Tibial nerve (tissue), 4 donors: ENCODE results near the gene STX18. TPM values are rescaled to one million over a fixed set of nuclear protein-coding genes. Genes with fewer than 3 reads are reported as not detected.

Experiments used
- DNase-seq, 2 donors: peaks; one replicate each; pipeline ENCODE4 v3.0.0-alpha.2; 2019; ENCODE audit warnings: low spot score in 2 of 2
- H3K27ac ChIP-seq, 4 donors: fragments of 200-600 bp; sonication (generic) in 3 of 4; one replicate each; pipeline ENCODE4 v1.5.1; 2017 to 2019; ENCODE audit warnings: mild to moderate bottlenecking in 1 of 4
- H3K27me3 ChIP-seq, 2 donors: fragments of 200-600 bp; sonication (generic) in 1 of 2; one replicate each; pipeline versions ENCODE4 v1.5.1 to v1.6.0; 2017 to 2019
- H3K36me3 ChIP-seq, 3 donors: fragments of 200-600 bp; sonication (generic); one replicate each; pipeline ENCODE4 v1.5.1; 2018 to 2019
- H3K4me1 ChIP-seq, 4 donors: fragments of 200-600 bp; sonication (generic) in 3 of 4; one replicate each; pipeline ENCODE4 v1.5.1; 2017 to 2019
- H3K4me3 ChIP-seq, 4 donors: fragments of 200-600 bp; sonication (generic) in 3 of 4; one replicate each; pipeline ENCODE4 v1.5.1; 2017 to 2019; ENCODE audit warnings: mild to moderate bottlenecking in 1 of 4, moderate library complexity in 1 of 4
- H3K9me3 ChIP-seq, 4 donors: fragments of 200-600 bp; sonication (generic) in 3 of 4; one replicate each; pipeline ENCODE4 v1.5.1; 2017 to 2019
- EP300 ChIP-seq, 2 donors: sonication (generic); formaldehyde crosslinking; IDR thresholded peaks; one replicate each; pipeline ENCODE4 v1.6.1; 2017; ENCODE audit warnings: antibody characterized with exemption in 2 of 2, mild to moderate bottlenecking in 1 of 2
- POLR2A ChIP-seq, 2 donors: fragments of 450-650 bp; IDR thresholded peaks; one replicate each; pipeline ENCODE4 v1.6.1; 2017; ENCODE audit warnings: antibody characterized with exemption in 2 of 2, mild to moderate bottlenecking in 2 of 2, moderate library complexity in 2 of 2
- WGBS, 2 donors: methylation state at CpG; one replicate each; pipeline ENCODE4 v1.1.5; 2018; 5-methylcytosine and 5-hydroxymethylcytosine counted together
- total RNA-seq, 4 donors: library from RNA; depleted of rRNA; stranded (reverse); fragments of >200 nt; gene quantifications; one replicate each; pipeline ENCODE4 v1.1.0, GENCODE V29; 2016
- TF ChIP-seq, protein P1 (sequence below), 5 experiments: fragments of 200-600 bp in 3 of 5; fragments of 450-650 bp in 2 of 5; sonication (generic) in 3 of 5; IDR thresholded peaks; one replicate each; pipeline ENCODE4 v1.5.1; 2016 to 2019; ENCODE audit warnings: antibody characterized with exemption in 5 of 5, mild to moderate bottlenecking in 3 of 5, moderate library complexity in 2 of 5

The STX18 gene
- total RNA-seq, 4 donors from 2014 or later, result 16.5 to 37.5 (median 21.4) TPM

DNA sequence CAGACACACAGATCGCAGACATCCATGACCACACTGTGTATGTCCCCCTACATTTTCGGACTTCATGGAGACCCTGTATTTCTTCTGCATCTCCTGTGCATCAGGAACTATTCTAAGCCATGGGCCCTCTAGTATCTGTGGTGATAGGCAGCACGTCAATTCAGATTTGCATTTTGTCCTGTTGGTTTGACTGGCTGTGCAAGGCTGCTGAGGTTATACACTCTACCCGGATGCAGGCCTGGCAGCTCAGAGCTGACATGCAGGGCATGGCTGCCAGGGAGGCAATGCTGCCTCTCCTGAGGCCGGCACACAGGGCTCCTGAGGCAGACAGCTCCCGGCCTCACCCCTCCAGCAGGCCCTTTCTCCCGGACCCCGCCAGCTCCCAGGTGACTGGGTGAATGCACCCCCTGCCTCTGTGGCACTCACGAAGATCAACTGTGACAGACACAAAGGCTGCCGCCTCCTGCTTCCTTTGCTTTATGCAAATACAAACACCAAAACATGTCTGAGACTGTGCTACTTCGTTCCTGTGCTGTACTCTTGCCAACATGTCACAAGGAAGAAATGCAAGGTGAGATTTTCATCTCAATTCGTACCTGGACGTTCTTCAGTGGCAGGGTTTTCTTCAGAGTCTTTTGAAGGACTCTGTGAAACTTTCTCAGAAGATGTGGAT is 103.9 kb downstream of the STX18 start:
- 94 to 96% methylated on average over 12 to 13 of the region's 13 CpGs for WGBS, 2 donors
- no peaks in the 10 kb centered on the region for H3K9me3 ChIP-seq
- H3K4me1 ChIP-seq, result no peaks in the 10 kb centered on the region
- no peak overlapping the region for H3K4me3 ChIP-seq
- DNase-seq, result no peak
- H3K36me3 ChIP-seq, result peaks cover 0 to 56% (median 0%) of the 10 kb centered on the region in 3 donors
- TF ChIP-seq POLR2A (IDR thresholded peaks at IDR 0.05), result no peak
- TF ChIP-seq, protein P1, sequence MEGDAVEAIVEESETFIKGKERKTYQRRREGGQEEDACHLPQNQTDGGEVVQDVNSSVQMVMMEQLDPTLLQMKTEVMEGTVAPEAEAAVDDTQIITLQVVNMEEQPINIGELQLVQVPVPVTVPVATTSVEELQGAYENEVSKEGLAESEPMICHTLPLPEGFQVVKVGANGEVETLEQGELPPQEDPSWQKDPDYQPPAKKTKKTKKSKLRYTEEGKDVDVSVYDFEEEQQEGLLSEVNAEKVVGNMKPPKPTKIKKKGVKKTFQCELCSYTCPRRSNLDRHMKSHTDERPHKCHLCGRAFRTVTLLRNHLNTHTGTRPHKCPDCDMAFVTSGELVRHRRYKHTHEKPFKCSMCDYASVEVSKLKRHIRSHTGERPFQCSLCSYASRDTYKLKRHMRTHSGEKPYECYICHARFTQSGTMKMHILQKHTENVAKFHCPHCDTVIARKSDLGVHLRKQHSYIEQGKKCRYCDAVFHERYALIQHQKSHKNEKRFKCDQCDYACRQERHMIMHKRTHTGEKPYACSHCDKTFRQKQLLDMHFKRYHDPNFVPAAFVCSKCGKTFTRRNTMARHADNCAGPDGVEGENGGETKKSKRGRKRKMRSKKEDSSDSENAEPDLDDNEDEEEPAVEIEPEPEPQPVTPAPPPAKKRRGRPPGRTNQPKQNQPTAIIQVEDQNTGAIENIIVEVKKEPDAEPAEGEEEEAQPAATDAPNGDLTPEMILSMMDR (IDR thresholded peaks at IDR 0.05), result no peak
- no peak for TF ChIP-seq EP300 (IDR thresholded peaks at IDR 0.05)
- H3K27me3 ChIP-seq, result no peaks in the 10 kb centered on the region
- no peak overlapping the region for H3K27ac ChIP-seq

- Histone ChIP-seq H3K4me1 (no peaks in the 10 kb centered on the region), H3K27ac (no peak overlapping the region), H3K4me3 (no peak overlapping the region), H3K27me3 (no peaks in the 10 kb centered on the region), H3K9me3 (no peaks in the 10 kb centered on the region), H3K36me3 (peaks cover 0 to 65% (median 0%) of the 10 kb centered on the region in 3 donors)
- TF ChIP-seq EP300 (IDR thresholded peaks at IDR 0.05), result no peak
- no peak for TF ChIP-seq POLR2A (IDR thresholded peaks at IDR 0.05)
- TF ChIP-seq, protein P1 (IDR thresholded peaks at IDR 0.05), result no peak
- WGBS, 2 donors, result 90 to 95% methylated on average over 2 of the region's 2 CpGs
- no peak for DNase-seq
These were observed 105.5 kb downstream of the STX18 start for GRCh38 chr4:4436244-4436823.

- H3K4me1 ChIP-seq, result no peaks in the 10 kb centered on the region
- DNase-seq, result no peak
- 72 to 93% methylated on average over 4 of the region's 4 CpGs for WGBS, 2 donors
- H3K4me3 ChIP-seq, result no peak overlapping the region
- no peaks in the 10 kb centered on the region for H3K27me3 ChIP-seq
- H3K36me3 ChIP-seq, result peaks cover 0 to 61% (median 0%) of the 10 kb centered on the region in 3 donors
- H3K27ac ChIP-seq, result no peak overlapping the region
- no peaks in the 10 kb centered on the region for H3K9me3 ChIP-seq
- TF ChIP-seq EP300 (IDR thresholded peaks at IDR 0.05) (no peak), POLR2A (IDR thresholded peaks at IDR 0.05) (no peak)
- TF ChIP-seq, protein P1 (IDR thresholded peaks at IDR 0.05), result no peak
These were observed 107.9 kb downstream of the STX18 start for GRCh38 chr4:4433941-4434340.

DNA sequence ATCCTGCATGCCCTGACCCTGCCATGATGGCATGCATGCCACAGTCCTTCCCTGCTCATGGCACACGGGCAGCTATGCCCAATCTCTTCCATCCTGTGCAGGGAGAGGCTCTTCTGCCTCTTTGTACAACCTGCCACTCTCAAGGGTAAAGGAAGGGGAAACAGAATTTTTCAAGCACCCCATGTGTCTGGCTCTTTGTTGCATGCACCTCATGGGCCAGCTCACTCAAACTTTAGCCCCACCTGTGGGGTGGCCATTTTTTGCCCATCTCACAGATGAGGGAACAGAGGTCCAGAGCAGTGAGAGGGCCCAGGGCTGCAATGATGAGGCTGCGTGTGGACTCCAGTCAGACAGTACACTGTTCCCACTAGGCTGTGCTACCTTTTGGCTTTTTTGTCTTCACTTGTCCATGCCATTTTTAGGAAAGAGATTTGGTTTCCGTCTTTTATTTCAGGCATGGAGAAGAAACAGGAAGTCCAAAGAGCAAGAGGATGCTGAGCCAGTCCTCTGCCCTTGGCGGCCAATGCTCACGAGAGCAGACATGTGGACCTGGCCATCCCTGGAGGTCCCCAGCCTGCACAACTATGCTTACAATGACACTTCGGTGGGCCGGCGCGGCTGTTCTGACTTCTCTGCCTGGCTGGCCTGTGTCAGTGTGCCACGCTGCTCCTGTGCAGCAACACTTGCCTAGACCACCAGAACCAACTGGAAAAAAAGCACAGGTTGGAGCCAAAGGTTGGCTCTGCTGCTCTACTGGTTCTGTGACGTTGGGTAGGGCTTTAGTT is 109.3 kb downstream of the STX18 start:
- H3K27ac ChIP-seq, result no peak overlapping the region
- H3K27me3 ChIP-seq, result no peaks in the 10 kb centered on the region
- DNase-seq, result no peak
- H3K9me3 ChIP-seq, result no peaks in the 10 kb centered on the region
- TF ChIP-seq, protein P1 (IDR thresholded peaks at IDR 0.05), result no peak
- TF ChIP-seq EP300 (IDR thresholded peaks at IDR 0.05), result no peak
- TF ChIP-seq POLR2A (IDR thresholded peaks at IDR 0.05), result no peak
- H3K4me1 ChIP-seq, result no peaks in the 10 kb centered on the region
- no peak overlapping the region for H3K4me3 ChIP-seq
- WGBS, 2 donors, result 95% methylated on average over 11 of the region's 11 CpGs
- peaks cover 0 to 64% (median 0%) of the 10 kb centered on the region in 3 donors for H3K36me3 ChIP-seq
